Stimulated activated CD8-positive, alpha-beta memory T cell treated with anti-CD3 and anti-CD28 coated beads, Interleukin-12 subunit alpha, Interleukin-12 subunit beta, amount 100 ng/mL, for 1 hour (primary cell): ENCODE results near the gene OPN1MW3.
"Not testable (repeated sequence)": the region's sequence is repeated elsewhere in the genome, so short reads cannot be mapped to it uniquely, and the experiment has no call there.

Experiments
- DNase-seq: peaks from one replicate; pipeline ENCODE4 v3.0.0-alpha.2; 2020; ENCODE audit warnings: low read depth

The OPN1MW3 gene

GRCh38 chrX:154257282-154257681 is at the start of gene OPN1MW3:
Gene OPN1MW3 (plus strand): TSS chrX:154257582. CDS start chrX:154257620, 38 bp downstream.
- DNase-seq = not testable (repeated sequence)

- DNase-seq = not testable (repeated sequence)
Measured at GRCh38 chrX:154209670-154210418, 47.5 kb upstream of the OPN1MW3 start.

GRCh38 chrX:154211057-154211456 is 46.3 kb upstream of the OPN1MW3 start:
- not testable (repeated sequence) for DNase-seq

- DNase-seq = not testable (repeated sequence)
Measured at GRCh38 chrX:154211499-154211898, 45.9 kb upstream of the OPN1MW3 start.

- DNase-seq = not testable (repeated sequence)
Measured at GRCh38 chrX:154219456-154219855, 37.9 kb upstream of the OPN1MW3 start, which contains the start of gene OPN1MW2. Gene OPN1MW2 (plus strand): TSS chrX:154219756. CDS start chrX:154219816, 60 bp downstream.

- DNase-seq = not testable (repeated sequence)
Measured at GRCh38 chrX:154225292-154225691, 32.1 kb upstream of the OPN1MW3 start.

- not testable (repeated sequence) for DNase-seq
Measured at GRCh38 chrX:154226706-154227105, 30.7 kb upstream of the OPN1MW3 start.

- not testable (repeated sequence) for DNase-seq
Measured at GRCh38 chrX:154231443-154231842, 25.9 kb upstream of the OPN1MW3 start.

- not testable (repeated sequence) for DNase-seq
Measured at GRCh38 chrX:154233620-154234019, 23.8 kb upstream of the OPN1MW3 start.

- DNase-seq = not testable (repeated sequence)
Measured at GRCh38 chrX:154238939-154239559, 18.3 kb upstream of the OPN1MW3 start.

- not testable (repeated sequence) for DNase-seq
Measured at GRCh38 chrX:154239982-154240503, 17.3 kb upstream of the OPN1MW3 start.

GRCh38 chrX:154247377-154248045 is 9.9 kb upstream of the OPN1MW3 start:
- not testable (repeated sequence) for DNase-seq

- not testable (repeated sequence) for DNase-seq
Measured at GRCh38 chrX:154248076-154248475, 9.3 kb upstream of the OPN1MW3 start.

- DNase-seq = not testable (repeated sequence)
Measured at GRCh38 chrX:154258711-154259110, 1.3 kb downstream of the OPN1MW3 start.

- not testable (repeated sequence) for DNase-seq
Measured at GRCh38 chrX:154263072-154263471, 5.7 kb downstream of the OPN1MW3 start.

- DNase-seq = not testable (repeated sequence)
Measured at GRCh38 chrX:154269245-154269644, 11.9 kb downstream of the OPN1MW3 start.

GRCh38 chrX:154284489-154285338 is 27.3 kb downstream of the OPN1MW3 start:
- DNase-seq = not testable (repeated sequence)

- DNase-seq = not testable (repeated sequence)
Measured at GRCh38 chrX:154286406-154286805, 29.0 kb downstream of the OPN1MW3 start.

GRCh38 chrX:154294791-154295574 is 37.6 kb downstream of the OPN1MW3 start, which contains the start of gene TEX28:
Gene TEX28 (minus strand): TSS chrX:154295124. CDS start chrX:154292117, 3,007 bp downstream.
- DNase-seq = no peak

GRCh38 chrX:154295664-154296310 is 38.4 kb downstream of the OPN1MW3 start, which contains the start of gene TKTL1:
Gene TKTL1 (plus strand): TSS chrX:154295795. CDS start chrX:154295860, 65 bp downstream.
- DNase-seq = no peak
